HCT116 (cell line): ENCODE results near the gene IL20RA.

ENCODE experiments used
- EZH2 ChIP-seq: fragments of 200-600 bp; sonication (generic); IDR thresholded peaks from 2 replicates; pipeline ENCODE4 v1.6.1; 2017; ENCODE audit warnings: antibody characterized with exemption, mixed run types
- EZH2phosphoT487 ChIP-seq: fragments of 200-600 bp; IDR thresholded peaks from 2 replicates; pipeline ENCODE4 v1.6.1; 2018; ENCODE audit warnings: antibody characterized with exemption, borderline replicate concordance
- POLR2A ChIP-seq: IDR thresholded peaks from 2 replicates; pipeline ENCODE4 v1.7.0; 2011; ENCODE audit warnings: borderline replicate concordance; ENCODE audit not compliant: insufficient read depth, insufficient read length; ENCODE audit errors: extremely low read depth
- TF ChIP-seq, protein P1 (sequence below), 3 experiments: fragments of 200-600 bp in 1 of 3; sonication (generic) in 1 of 3; IDR thresholded peaks in 2 of 3; conservative IDR thresholded peaks in 1 of 3; 2 replicates each; pipeline ENCODE4 v1.5.1; 2012 to 2017; ENCODE audit warnings: low read depth in 2 of 3, low read length in 2 of 3, antibody characterized with exemption in 1 of 3, borderline replicate concordance in 1 of 3, control low read depth in 1 of 3, mild to moderate bottlenecking in 1 of 3, mixed read lengths in 1 of 3, mixed run types in 1 of 3, moderate library complexity in 1 of 3; ENCODE audit not compliant: insufficient read depth in 1 of 3
- TF ChIP-seq, protein P2 (sequence below): IDR thresholded peaks from 2 replicates; pipeline ENCODE4 v1.6.1; 2012; ENCODE audit warnings: low read depth

DNA sequence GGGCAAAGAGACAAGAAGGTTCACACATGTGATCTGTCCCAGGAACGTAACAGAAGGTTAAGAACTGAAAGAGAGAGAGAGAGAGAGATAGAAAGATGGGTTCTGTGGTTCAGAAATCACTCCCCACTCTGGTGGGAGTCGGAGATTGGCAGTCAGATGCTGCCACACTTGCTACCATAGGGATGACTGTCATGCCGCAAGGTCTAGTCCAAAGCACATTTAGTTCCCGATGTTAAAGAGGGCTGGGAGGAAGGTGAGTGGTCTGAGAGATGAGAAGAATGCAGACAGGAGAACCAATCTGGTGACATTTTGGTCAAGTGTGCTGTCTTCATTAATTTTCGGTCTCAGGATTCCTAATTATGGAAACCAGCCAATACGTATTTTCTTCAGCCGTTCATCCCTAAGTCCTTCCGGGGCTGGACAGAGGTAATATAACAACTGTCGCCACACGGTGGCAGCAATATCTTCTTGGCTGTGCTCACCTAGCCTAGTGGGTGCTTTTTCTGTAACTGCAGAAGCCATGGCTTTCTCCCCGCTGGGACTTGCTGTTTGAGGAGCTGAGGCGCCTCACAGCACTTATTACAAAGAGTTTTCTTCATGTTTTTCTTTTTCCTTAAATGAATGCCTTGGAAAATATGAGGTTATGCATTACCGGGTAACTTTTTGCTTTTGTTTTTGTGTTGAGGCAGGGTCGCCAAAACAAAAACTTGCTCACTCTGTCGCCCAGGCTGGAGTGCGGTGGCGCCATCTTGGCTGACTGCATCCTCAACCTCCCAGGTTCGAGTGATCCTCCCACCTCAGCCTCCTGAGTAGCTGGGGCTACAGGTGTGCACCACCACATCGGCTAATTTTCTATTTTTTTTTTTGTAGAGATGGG is 76.7 kb downstream of the IL20RA start:
- no peak for TF ChIP-seq EZH2
- TF ChIP-seq, protein P1, sequence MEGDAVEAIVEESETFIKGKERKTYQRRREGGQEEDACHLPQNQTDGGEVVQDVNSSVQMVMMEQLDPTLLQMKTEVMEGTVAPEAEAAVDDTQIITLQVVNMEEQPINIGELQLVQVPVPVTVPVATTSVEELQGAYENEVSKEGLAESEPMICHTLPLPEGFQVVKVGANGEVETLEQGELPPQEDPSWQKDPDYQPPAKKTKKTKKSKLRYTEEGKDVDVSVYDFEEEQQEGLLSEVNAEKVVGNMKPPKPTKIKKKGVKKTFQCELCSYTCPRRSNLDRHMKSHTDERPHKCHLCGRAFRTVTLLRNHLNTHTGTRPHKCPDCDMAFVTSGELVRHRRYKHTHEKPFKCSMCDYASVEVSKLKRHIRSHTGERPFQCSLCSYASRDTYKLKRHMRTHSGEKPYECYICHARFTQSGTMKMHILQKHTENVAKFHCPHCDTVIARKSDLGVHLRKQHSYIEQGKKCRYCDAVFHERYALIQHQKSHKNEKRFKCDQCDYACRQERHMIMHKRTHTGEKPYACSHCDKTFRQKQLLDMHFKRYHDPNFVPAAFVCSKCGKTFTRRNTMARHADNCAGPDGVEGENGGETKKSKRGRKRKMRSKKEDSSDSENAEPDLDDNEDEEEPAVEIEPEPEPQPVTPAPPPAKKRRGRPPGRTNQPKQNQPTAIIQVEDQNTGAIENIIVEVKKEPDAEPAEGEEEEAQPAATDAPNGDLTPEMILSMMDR (IDR thresholded peaks at IDR 0.05 in 2 of 3, conservative IDR thresholded peaks at IDR 0.05 in 1 of 3; ENCODE audit: borderline replicate concordance in 1 of 3, insufficient read depth in 1 of 3, low read depth in 2 of 3, low read length in 2 of 3): peak; percentile 59 to 82 (median 76)
- TF ChIP-seq POLR2A: no peak
- TF ChIP-seq, protein P2, sequence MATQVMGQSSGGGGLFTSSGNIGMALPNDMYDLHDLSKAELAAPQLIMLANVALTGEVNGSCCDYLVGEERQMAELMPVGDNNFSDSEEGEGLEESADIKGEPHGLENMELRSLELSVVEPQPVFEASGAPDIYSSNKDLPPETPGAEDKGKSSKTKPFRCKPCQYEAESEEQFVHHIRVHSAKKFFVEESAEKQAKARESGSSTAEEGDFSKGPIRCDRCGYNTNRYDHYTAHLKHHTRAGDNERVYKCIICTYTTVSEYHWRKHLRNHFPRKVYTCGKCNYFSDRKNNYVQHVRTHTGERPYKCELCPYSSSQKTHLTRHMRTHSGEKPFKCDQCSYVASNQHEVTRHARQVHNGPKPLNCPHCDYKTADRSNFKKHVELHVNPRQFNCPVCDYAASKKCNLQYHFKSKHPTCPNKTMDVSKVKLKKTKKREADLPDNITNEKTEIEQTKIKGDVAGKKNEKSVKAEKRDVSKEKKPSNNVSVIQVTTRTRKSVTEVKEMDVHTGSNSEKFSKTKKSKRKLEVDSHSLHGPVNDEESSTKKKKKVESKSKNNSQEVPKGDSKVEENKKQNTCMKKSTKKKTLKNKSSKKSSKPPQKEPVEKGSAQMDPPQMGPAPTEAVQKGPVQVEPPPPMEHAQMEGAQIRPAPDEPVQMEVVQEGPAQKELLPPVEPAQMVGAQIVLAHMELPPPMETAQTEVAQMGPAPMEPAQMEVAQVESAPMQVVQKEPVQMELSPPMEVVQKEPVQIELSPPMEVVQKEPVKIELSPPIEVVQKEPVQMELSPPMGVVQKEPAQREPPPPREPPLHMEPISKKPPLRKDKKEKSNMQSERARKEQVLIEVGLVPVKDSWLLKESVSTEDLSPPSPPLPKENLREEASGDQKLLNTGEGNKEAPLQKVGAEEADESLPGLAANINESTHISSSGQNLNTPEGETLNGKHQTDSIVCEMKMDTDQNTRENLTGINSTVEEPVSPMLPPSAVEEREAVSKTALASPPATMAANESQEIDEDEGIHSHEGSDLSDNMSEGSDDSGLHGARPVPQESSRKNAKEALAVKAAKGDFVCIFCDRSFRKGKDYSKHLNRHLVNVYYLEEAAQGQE: no peak
- TF ChIP-seq EZH2phosphoT487: no peak
